T1000 (cell line): ENCODE data around the gene ACTRT2.

Experiments used
- DNase-seq: peaks from one replicate; lab custom pipeline; 2025; ENCODE audit warnings: mixed read lengths; lab: John Stamatoyannopoulos, UW

The ACTRT2 gene

GRCh38 chr1:3003039-3003940 is 18.0 kb upstream of the ACTRT2 start:
- DNase-seq, result no peak

DNA sequence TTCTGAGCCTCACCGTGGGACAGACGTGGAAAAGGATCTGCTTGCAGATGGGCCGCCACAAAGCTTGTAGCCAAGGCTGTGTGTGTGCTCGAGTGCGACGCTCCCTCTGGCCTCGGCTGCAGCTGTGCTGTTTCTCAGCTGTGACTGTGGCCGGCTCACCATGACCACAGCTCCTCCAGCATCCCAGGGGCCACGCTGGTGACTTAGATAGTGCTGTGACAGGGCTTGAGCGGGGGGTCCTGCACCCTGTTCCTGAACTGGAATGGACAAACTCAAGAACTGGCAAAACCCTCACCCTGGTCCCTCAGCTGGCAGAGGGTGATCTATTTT is 17.4 kb upstream of the ACTRT2 start:
- DNase-seq, result no peak

DNA sequence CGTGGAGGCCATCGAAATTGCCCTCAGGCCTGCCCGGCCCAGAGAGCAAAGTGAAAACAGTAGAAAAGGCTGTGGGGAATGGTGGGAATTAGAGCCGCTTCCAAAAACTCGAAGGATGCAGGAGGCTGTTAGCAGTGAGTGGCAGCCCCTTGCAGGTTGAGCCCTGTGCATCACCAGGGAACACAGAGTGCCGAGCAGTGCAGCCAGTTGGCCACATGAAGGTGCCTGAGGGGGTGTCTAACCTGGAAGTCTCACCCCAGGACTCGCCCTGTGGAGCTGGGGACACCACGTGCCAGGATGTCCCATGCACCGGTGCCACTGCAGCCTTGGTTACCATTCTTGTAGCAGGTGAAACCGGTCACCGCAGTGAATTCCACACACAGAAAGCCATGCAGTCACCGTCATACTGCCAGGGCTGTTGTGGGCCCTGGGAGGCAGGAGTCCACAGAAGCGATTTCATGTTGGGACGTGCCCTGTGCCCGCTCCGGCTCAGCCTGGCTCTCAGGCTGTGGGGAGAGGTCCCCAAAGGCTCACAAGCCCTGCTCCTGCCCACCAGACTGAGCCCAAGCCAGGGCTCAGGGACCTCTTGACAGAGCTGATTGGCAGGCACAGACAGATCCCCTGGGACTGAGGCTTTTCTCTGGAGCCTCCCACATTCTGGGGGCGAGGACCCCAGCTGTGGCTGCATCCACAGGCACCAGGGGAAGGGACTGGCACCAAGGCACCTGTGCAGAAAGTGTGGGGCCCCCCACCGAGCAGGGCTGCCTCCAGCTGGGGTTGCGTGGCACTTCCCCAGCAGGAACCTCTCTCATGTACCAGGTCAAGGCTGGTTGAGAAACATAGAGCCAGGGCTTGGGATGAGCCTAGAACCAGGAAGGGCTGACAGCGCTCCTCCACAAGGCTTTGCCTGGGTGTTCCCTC is 16.7 kb upstream of the ACTRT2 start:
- no peak for DNase-seq

DNA sequence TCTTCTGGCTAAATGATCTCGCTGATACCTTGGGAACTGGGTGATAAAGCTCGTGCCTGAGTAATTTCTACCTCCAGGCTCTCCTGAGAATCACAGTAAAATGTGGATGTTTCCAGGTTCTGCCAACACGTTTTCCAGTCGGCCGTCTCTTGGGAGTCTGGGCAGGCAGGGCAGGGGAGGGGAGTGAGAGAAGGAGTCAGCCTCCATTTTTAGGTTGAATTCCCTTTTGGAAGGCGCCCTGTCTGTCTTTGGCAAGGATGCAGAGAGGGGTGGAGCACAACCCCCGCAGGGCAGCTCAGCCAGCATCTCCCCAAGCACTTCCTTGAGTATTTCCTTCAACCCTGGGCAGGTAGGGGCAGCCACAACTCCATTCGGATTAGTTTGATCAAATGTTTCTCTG is 15.5 kb upstream of the ACTRT2 start:
- no peak for DNase-seq

GRCh38 chr1:3007298-3008147 is 13.7 kb upstream of the ACTRT2 start:
- no peak for DNase-seq

DNA sequence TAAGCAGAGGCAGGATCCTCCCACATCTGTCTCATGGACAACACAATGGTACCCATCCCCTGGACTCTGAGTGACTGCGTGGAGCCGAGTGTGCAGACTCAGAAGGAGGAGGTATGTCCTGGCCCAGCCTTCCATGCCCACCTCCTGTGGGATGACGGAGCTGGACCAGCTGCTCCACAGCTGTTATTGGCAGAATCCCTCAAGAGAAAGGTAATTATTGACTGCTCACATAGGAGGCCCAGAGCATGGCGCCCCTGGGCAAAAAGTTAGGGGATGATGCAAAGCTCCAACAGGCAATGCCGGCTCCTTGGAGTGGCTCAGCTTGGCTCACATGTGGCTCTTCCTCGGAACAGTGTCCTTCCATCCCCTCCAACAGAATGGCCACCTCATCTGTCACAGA is 12.2 kb upstream of the ACTRT2 start:
- DNase-seq, result no peak

DNA sequence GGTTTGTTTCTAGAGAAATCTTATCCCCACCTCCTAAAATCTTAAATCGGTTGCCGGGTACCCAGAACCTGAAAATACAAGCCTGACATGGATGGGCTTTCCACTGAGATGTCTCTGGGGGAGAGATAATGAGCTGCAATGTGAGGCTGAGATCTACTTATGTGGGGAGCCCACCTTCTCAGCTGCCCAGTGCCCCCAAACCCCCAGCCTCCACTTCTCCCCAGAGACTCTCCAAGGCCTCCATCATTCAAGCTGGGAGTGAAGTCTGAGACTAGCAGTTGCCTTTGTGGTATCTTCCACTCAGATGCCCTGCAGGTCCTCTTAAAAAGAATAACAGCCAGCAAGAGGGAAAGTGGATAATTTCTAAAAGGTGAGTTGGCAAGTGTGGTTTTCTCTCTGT is 11.7 kb upstream of the ACTRT2 start:
- no peak for DNase-seq

- no peak for DNase-seq
Measured at GRCh38 chr1:3011127-3011526, 10.1 kb upstream of the ACTRT2 start.

DNA sequence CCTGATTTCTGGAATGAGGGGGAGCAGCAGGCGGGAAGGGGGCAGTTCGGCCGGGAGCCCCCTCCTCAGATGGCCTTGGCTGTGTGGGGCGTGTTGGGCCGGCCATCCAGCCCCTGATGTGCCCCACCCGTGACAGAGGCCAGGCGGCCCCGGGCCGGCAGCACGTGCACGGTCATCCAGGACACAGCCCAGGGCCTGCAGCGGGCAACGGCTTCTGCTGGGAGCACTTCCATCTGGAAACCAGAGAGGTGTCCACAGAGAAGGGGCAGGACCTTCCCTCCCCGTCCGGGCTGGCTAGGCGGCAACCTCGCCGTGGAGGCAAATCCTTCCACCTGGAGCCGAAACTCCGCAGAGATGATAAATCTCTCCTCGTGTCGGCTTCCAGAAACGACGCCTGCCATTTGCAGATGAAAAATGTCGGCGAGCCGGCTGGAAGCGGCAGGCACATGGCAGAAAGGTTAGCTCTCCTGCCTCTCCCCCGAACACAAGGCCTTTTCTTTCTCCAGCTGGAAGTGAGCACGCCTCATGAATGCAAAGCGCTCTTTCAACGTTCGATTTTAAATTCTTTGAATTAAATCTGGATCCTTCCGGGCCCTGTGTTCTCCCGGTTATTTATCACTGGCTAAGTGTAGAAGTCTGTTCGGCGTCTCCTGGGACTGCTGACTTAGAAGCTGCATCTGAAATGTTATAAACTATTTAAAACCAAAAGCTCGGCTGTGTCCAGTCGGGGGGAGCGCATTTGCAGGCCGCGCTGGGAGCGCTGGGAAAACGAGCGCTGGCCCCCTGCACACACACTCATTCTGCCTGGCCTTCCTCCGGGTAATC is 9.4 kb upstream of the ACTRT2 start:
- DNase-seq, result no peak

DNA sequence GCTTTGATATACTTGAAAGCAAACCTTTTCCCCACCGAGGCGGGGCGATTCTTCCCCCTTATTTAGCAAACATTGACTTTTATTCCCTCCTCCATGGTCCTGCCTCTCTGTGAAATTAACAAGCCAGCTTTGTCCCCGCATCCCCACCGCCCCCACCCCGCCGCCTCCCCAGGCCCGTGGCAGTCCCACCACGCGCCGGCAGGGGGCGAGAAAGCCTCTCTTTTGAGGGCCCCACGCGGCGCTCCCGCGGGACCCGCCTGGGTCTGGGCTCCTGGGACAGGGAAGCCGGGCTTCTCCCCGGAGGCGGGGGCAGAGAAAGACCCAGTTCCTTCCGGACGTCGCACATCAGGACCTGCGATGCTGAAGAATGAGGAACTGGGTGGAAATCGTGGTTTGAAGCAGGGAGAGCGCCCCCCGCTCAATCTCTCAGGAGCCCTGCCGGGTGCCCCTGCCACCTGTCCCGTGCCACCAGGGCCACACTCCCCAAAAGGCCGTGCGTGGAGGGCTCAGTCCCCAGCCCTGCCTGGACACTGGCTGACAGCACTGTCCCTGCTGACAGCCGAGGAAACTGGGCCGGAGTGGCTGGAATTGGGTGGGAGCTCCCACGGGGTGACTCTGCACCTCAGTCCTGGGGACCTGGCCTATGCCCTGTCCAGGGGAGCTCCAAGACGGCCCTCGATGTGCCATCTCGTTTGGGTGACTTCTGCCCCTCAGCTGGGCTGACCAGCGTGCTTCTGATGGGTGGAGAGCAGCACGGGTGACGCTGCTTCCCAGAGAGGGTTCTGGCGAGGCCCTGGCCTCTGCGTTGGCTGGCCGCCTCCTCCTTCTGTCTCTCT is 8.6 kb upstream of the ACTRT2 start:
- no peak for DNase-seq

GRCh38 chr1:3013371-3014049 is 7.8 kb upstream of the ACTRT2 start:
- no peak for DNase-seq

GRCh38 chr1:3014050-3014440 is 7.2 kb upstream of the ACTRT2 start:
- no peak for DNase-seq

DNA sequence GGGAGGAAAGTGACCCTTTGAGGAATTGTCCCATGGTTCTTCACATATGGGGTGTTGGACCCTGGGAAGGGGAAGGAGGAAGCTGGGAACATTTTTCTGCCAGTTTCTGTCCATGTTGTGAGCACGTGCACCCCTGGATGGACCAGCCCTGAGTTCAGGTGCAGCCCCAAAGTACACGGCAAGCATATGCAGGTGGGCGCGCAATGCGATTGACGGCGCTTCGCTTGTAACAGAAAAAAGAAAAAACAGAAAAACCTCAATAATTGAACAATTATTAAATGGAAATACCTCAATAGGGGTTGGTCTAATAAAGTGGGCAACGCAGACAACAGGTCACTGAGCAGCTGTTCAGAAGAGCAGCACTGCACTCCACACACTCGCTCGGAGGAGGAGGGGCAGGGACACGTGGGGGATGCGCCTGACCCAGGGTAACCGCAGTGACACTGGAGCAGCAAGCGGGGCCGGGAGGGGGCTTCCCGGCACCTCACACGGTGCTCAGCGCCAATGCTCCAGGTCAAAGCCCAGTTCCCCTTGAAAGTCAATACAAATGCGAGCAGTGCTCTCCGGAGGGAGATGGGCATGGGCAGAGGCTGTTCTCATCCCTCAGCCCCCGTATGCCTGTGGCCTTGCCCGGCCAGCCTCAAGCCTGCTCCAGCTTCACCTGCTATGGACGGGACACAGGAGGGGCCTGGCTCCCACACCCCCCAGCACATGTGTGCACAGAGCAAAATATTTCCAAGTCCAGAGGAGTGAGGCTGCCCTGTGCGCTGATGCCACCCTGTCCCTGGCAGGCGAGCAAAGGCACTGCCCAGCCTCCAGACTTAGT is 6.6 kb upstream of the ACTRT2 start:
- DNase-seq, result no peak

DNA sequence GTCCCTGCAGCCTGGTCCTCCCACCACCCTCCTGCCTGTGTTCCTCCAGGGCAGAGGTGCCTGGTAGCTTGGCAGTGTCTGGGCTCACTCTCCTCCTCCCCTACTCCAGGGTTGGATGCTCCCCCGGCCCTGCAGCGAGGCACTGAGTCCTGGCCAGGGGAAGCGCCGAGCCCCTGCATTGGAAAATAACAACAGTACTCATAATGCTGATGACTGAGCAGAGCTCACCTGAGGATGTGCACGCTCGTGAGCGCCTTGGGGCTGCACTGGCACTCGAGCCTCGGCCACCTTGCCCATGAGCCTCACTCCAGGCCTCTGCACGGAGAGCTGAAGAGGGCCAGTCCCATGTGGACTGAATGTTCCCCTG is 6.0 kb upstream of the ACTRT2 start:
- no peak for DNase-seq

- DNase-seq, result no peak
Measured at GRCh38 chr1:3015744-3016143, 5.5 kb upstream of the ACTRT2 start.

DNA sequence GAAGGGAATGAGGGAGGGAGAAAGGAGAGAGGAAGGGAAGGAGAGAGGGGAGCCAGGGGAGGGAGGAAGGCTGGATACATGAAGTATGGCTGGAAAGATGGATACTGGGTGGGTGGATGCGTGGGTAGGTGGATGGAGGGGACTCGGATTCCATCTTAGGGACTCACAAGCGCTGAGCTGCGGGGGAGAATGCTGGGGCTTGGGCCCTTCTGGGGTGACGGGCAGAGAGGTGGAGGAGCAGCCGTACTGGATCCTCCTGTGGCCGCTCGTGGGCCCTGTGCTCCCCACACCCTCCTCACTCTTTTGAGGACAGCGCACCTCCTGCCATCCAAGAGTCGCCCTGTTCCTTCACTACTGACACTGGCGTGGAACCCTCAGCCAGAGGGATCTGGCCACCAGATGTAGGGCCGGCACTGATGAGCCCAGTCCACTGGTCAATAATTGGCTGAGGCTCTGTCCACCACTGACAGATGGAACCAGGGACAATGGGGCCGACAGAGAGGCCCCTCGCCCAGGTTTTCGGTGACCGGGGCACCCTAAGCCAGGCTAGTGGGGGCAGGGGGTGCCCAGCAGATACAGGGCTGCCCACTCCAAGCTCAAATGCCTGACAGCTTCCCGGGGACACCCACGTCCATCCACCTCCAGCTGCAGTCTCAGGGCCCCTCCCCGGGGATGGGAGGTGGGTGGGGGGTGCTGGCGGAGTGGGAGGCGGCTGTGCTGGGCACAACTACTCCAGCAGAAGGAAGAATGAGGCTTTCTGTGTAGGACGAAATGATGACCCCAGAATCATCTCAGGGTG is 4.4 kb upstream of the ACTRT2 start:
- DNase-seq, result no peak

DNA sequence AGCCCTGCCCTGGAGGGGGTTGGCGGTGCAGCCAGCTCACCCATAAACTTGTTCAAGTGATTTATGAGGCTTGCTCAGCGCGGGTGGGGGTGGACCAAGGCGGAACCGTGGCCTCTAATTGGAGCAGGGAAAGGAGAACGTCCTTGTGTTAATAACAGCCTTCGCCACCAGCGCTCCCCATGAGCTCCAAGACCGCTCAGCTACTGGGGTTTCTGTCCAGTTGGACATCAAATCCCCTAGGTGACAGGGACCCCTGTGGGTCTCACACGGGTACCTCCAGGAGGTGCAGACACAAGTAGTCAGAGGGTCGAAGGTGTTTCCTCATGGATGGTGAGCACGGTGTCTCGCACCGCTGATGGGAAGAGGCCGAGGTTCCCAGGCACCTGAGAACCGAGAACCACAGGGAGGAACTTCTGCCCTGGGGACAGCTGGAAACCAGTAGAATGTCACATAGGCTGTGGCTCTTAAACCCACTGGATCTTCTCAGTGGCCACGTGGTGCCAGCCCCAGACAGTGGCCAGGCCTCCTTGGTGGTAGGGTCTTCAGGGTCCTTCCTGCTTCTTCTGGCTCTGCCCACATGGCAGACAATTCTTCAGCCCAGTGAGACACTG is 3.7 kb upstream of the ACTRT2 start:
- DNase-seq, result no peak

- no peak for DNase-seq
Measured at GRCh38 chr1:3018051-3018471, 3.2 kb upstream of the ACTRT2 start.
